ENCODE data around the gene SENP8.

SENP8 gene

GRCh38 chr15:72155635-72156616 is 37.7 kb downstream of the SENP8 start:
- TF ChIP-seq RAD21 (IDR thresholded peaks at IDR 0.05; ENCODE audit: low read depth) (peak; percentile 99), TAF1 (IDR thresholded peaks at IDR 0.05; ENCODE audit: low read depth) (no peak), MAX (IDR thresholded peaks at IDR 0.05) (0 out of 2 replicates have a peak, but pooled peaks have one; percentile 2)

GRCh38 chr15:72156928-72157327 is 38.7 kb downstream of the SENP8 start:
- TF ChIP-seq TCF12 (IDR thresholded peaks at IDR 0.05; ENCODE audit: low read depth) (no peak), RAD21 (IDR thresholded peaks at IDR 0.05; ENCODE audit: low read depth) (no peak), CREB1 (IDR thresholded peaks at IDR 0.05; ENCODE audit: low read depth) (no peak), EGR1 (IDR thresholded peaks at IDR 0.05) (no peak), USF1 (IDR thresholded peaks at IDR 0.05) (no peak), TAF1 (IDR thresholded peaks at IDR 0.05; ENCODE audit: low read depth) (no peak), TEAD4 (IDR thresholded peaks at IDR 0.05) (no peak), CEBPB (IDR thresholded peaks at IDR 0.05) (no peak), NFIC (IDR thresholded peaks at IDR 0.05) (no peak), ZBTB7A (IDR thresholded peaks at IDR 0.05; ENCODE audit: low read depth) (no peak), EP300 (IDR thresholded peaks at IDR 0.05; ENCODE audit: borderline replicate concordance) (no peak), MAX (IDR thresholded peaks at IDR 0.05) (no peak), FOXM1 (IDR thresholded peaks at IDR 0.05; ENCODE audit: borderline replicate concordance, low read depth) (no peak), YY1 (IDR thresholded peaks at IDR 0.05; ENCODE audit: low read depth) (no peak), REST (IDR thresholded peaks at IDR 0.05; ENCODE audit: low read depth) (no peak)

- TF ChIP-seq FOXM1 (IDR thresholded peaks at IDR 0.05; ENCODE audit: borderline replicate concordance, low read depth) (no peak), MAX (IDR thresholded peaks at IDR 0.05) (no peak), YY1 (IDR thresholded peaks at IDR 0.05; ENCODE audit: low read depth) (no peak), CREB1 (IDR thresholded peaks at IDR 0.05; ENCODE audit: low read depth) (no peak), TEAD4 (IDR thresholded peaks at IDR 0.05) (no peak), ZBTB7A (IDR thresholded peaks at IDR 0.05; ENCODE audit: low read depth) (no peak), NFIC (IDR thresholded peaks at IDR 0.05) (no peak), CEBPB (IDR thresholded peaks at IDR 0.05) (no peak), EP300 (IDR thresholded peaks at IDR 0.05; ENCODE audit: borderline replicate concordance) (no peak), REST (IDR thresholded peaks at IDR 0.05; ENCODE audit: low read depth) (no peak), RAD21 (IDR thresholded peaks at IDR 0.05; ENCODE audit: low read depth) (no peak), EGR1 (IDR thresholded peaks at IDR 0.05) (no peak), TAF1 (IDR thresholded peaks at IDR 0.05; ENCODE audit: low read depth) (no peak), USF1 (IDR thresholded peaks at IDR 0.05) (no peak)
Measured at GRCh38 chr15:72160696-72161245, 42.6 kb downstream of the SENP8 start.

- no peak for TF ChIP-seq NFIC (IDR thresholded peaks at IDR 0.05)
- TF ChIP-seq REST (IDR thresholded peaks at IDR 0.05; ENCODE audit: low read depth): no peak
- no peak for TF ChIP-seq CEBPB (IDR thresholded peaks at IDR 0.05)
- no peak for TF ChIP-seq EP300 (IDR thresholded peaks at IDR 0.05; ENCODE audit: borderline replicate concordance)
- TF ChIP-seq ZBTB7A (IDR thresholded peaks at IDR 0.05; ENCODE audit: low read depth): no peak
- TF ChIP-seq CREB1 (IDR thresholded peaks at IDR 0.05; ENCODE audit: low read depth): no peak
- TF ChIP-seq FOXM1 (IDR thresholded peaks at IDR 0.05; ENCODE audit: borderline replicate concordance, low read depth): no peak
- TF ChIP-seq YY1 (IDR thresholded peaks at IDR 0.05; ENCODE audit: low read depth): no peak
- TF ChIP-seq TEAD4 (IDR thresholded peaks at IDR 0.05): no peak
- no peak for TF ChIP-seq RAD21 (IDR thresholded peaks at IDR 0.05; ENCODE audit: low read depth)
- no peak for TF ChIP-seq TCF12 (IDR thresholded peaks at IDR 0.05; ENCODE audit: low read depth)
- TF ChIP-seq MAX (IDR thresholded peaks at IDR 0.05): no peak
- no peak for TF ChIP-seq TAF1 (IDR thresholded peaks at IDR 0.05; ENCODE audit: low read depth)
- TF ChIP-seq EGR1 (IDR thresholded peaks at IDR 0.05): no peak
- no peak for TF ChIP-seq USF1 (IDR thresholded peaks at IDR 0.05)
Measured at GRCh38 chr15:72161361-72162132, 43.3 kb downstream of the SENP8 start.

Data from Ishikawa (cell line).